ENCODE measurements around the gene NEURL1B.

The NEURL1B gene

DNA sequence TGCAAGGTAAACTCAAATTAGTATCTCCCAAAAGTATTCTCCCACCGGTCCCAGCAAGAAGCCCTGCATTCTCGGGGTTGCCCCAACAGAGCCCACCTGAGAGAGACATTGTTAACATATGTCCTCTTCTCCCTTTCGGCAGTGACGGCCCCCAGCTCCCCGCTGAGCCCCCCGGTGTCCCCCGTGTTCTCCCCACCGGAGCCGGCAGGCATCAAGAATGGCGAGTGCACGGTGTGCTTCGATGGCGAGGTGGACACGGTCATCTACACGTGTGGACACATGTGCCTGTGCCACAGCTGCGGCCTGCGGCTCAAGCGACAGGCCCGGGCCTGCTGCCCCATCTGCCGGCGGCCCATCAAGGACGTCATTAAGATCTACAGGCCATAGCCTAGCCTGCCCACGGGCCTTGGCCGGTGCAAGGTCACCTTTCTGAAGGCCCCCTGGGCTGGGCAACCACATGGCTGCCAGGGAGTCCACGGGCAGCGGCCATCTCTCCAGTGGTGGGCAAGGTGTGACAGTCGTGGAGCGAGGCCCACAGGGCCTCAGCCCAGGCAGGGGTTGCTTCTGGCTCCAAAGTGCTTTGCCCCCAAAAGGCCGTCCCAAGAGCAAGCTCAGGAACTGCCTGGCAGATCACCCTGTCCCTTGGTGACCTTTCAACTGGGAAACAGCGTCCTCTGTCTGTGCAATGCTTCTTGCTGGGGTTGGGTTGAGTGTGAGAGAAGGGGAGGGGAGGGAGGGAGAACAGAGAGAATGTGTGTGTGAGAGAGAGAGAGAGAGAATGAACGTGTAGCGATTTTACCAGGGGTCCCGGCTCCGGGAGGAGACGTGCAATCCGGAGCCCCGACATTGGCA is 45.7 kb downstream of the NEURL1B start:
- Histone ChIP-seq H3K4me3 (ENCODE audit: low read length) (no peak overlapping the region), H3K36me3 (ENCODE audit: insufficient read depth, low read depth, low read length) (no peaks in the 10 kb centered on the region), H3K27me3 (ENCODE audit: insufficient read depth, low read length) (peaks cover 25% of the 10 kb centered on the region), H3K9me3 (ENCODE audit: insufficient read depth, low read depth, low read length) (no peaks in the 10 kb centered on the region), H3K9ac (ENCODE audit: low read depth, low read length) (no peak overlapping the region; the same call in 1 of the 2 replicates), H3K4me1 (ENCODE audit: insufficient read depth, low read length) (no peaks in the 10 kb centered on the region), H3K27ac (ENCODE audit: low read length) (no peak overlapping the region)

GRCh38 chr5:172687940-172688339 is 46.9 kb downstream of the NEURL1B start:
- Histone ChIP-seq H3K27ac (ENCODE audit: low read length) (no peak overlapping the region), H3K4me1 (ENCODE audit: insufficient read depth, low read length) (no peaks in the 10 kb centered on the region), H3K27me3 (ENCODE audit: insufficient read depth, low read length) (peaks cover 20% of the 10 kb centered on the region), H3K9ac (ENCODE audit: low read depth, low read length) (no peak overlapping the region), H3K36me3 (ENCODE audit: insufficient read depth, low read depth, low read length) (no peaks in the 10 kb centered on the region), H3K4me3 (ENCODE audit: low read length) (no peak overlapping the region), H3K9me3 (ENCODE audit: insufficient read depth, low read depth, low read length) (no peaks in the 10 kb centered on the region)

GRCh38 chr5:172688349-172689217 is 47.5 kb downstream of the NEURL1B start:
- Histone ChIP-seq H3K27me3 (ENCODE audit: insufficient read depth, low read length) (peaks cover 16% of the 10 kb centered on the region), H3K4me1 (ENCODE audit: insufficient read depth, low read length) (no peaks in the 10 kb centered on the region), H3K9me3 (ENCODE audit: insufficient read depth, low read depth, low read length) (no peaks in the 10 kb centered on the region), H3K36me3 (ENCODE audit: insufficient read depth, low read depth, low read length) (no peaks in the 10 kb centered on the region), H3K9ac (ENCODE audit: low read depth, low read length) (no peak overlapping the region), H3K4me3 (ENCODE audit: low read length) (no peak overlapping the region), H3K27ac (ENCODE audit: low read length) (no peak overlapping the region)

GRCh38 chr5:172689218-172689572 is 48.1 kb downstream of the NEURL1B start:
- Histone ChIP-seq H3K36me3 (ENCODE audit: insufficient read depth, low read depth, low read length) (no peaks in the 10 kb centered on the region), H3K4me3 (ENCODE audit: low read length) (no peak overlapping the region), H3K27ac (ENCODE audit: low read length) (no peak overlapping the region), H3K4me1 (ENCODE audit: insufficient read depth, low read length) (peaks cover 1% of the 10 kb centered on the region; the same call in 1 of the 2 replicates), H3K27me3 (ENCODE audit: insufficient read depth, low read length) (peaks cover 14% of the 10 kb centered on the region), H3K9ac (ENCODE audit: low read depth, low read length) (no peak overlapping the region), H3K9me3 (ENCODE audit: insufficient read depth, low read depth, low read length) (no peaks in the 10 kb centered on the region)

DNA sequence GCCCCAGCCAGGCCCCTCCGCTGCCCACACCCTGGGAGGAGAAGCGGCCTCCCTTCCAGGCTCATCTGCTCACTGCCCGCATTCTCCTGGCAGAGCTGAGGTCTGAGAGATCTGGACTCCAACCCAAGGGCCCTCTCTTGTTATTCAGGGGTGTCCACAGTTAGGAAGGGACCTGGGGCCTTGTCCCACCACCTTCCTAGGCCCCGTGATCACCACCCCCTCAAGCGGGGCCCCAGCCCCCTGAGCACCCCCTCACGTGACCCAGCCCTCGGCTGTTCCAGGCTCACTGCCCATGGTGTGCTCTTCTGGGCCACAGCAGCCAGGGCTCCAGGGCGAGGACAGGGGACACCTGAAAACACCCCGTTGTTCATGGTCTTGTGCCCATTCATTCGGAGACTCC is 48.7 kb downstream of the NEURL1B start:
- Histone ChIP-seq H3K27ac (ENCODE audit: low read length) (no peak overlapping the region), H3K4me1 (ENCODE audit: insufficient read depth, low read length) (peaks cover 7% of the 10 kb centered on the region; the same call in 1 of the 2 replicates), H3K9ac (ENCODE audit: low read depth, low read length) (no peak overlapping the region), H3K9me3 (ENCODE audit: insufficient read depth, low read depth, low read length) (no peaks in the 10 kb centered on the region), H3K4me3 (ENCODE audit: low read length) (no peak overlapping the region), H3K27me3 (ENCODE audit: insufficient read depth, low read length) (peaks cover 8% of the 10 kb centered on the region), H3K36me3 (ENCODE audit: insufficient read depth, low read depth, low read length) (no peaks in the 10 kb centered on the region)

GRCh38 chr5:172690258-172691075 is 49.4 kb downstream of the NEURL1B start:
- Histone ChIP-seq H3K4me3 (ENCODE audit: low read length) (no peak overlapping the region), H3K4me1 (ENCODE audit: insufficient read depth, low read length) (peaks cover 12% of the 10 kb centered on the region; the same call in 1 of the 2 replicates), H3K36me3 (ENCODE audit: insufficient read depth, low read depth, low read length) (no peaks in the 10 kb centered on the region), H3K9me3 (ENCODE audit: insufficient read depth, low read depth, low read length) (no peaks in the 10 kb centered on the region), H3K9ac (ENCODE audit: low read depth, low read length) (no peak overlapping the region), H3K27me3 (ENCODE audit: insufficient read depth, low read length) (peaks cover 1% of the 10 kb centered on the region; the same call in 1 of the 2 replicates), H3K27ac (ENCODE audit: low read length) (no peak overlapping the region)

DNA sequence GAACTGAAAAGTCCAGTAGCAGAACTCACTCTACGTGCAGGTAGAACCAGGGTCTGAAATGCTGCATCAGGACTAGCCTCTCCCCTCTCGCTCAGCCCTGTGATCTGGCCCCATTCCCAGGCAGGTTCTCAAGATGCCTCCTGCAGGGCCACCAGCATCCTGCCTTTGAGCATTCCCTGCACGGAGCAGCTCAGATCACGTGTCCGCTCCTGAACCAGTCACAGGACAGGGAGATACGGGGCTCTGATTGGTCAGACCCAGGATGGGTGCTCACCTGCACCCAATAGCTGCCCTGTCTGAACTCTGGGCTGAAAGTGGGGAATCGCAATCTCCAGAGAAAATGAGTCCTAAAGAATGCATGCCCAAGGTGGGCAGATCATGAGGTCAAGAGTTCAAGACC is 50.8 kb downstream of the NEURL1B start:
- H3K4me1 ChIP-seq (ENCODE audit: insufficient read depth, low read length), result peaks cover 12% of the 10 kb centered on the region; the same call in 1 of the 2 replicates
- peaks cover 4% of the 10 kb centered on the region; the same call in 1 of the 2 replicates for H3K27me3 ChIP-seq (ENCODE audit: insufficient read depth, low read length)
- H3K9ac ChIP-seq (ENCODE audit: low read depth, low read length), result no peak overlapping the region
- no peaks in the 10 kb centered on the region for H3K9me3 ChIP-seq (ENCODE audit: insufficient read depth, low read depth, low read length)
- H3K27ac ChIP-seq (ENCODE audit: low read length), result no peak overlapping the region
- no peaks in the 10 kb centered on the region for H3K36me3 ChIP-seq (ENCODE audit: insufficient read depth, low read depth, low read length)
- no peak overlapping the region for H3K4me3 ChIP-seq (ENCODE audit: low read length)

DNA sequence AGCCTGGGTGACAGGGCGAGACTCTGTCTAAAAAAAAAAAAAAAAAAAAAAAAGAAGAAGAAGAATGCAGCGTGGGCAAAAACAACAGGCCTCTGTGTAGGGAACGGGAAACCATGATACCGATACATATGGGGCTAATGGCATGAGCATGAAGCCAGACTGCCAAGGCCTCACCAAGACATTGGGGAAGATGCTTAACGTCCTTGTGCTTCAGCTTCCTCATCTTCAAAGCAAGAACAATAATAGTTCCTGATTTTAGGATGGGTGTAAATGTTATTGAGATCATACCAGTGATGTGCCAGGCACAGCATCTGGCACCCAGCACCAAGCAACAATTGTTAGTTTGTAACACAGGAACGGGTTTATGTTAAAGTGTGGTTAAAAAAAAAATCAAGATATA is 51.4 kb downstream of the NEURL1B start:
- no peak overlapping the region for H3K4me3 ChIP-seq (ENCODE audit: low read length)
- peaks cover 9% of the 10 kb centered on the region; the same call in 1 of the 2 replicates for H3K27me3 ChIP-seq (ENCODE audit: insufficient read depth, low read length)
- H3K4me1 ChIP-seq (ENCODE audit: insufficient read depth, low read length), result peaks cover 14% of the 10 kb centered on the region; the same call in 1 of the 2 replicates
- H3K27ac ChIP-seq (ENCODE audit: low read length), result no peak overlapping the region
- no peaks in the 10 kb centered on the region for H3K36me3 ChIP-seq (ENCODE audit: insufficient read depth, low read depth, low read length)
- no peaks in the 10 kb centered on the region for H3K9me3 ChIP-seq (ENCODE audit: insufficient read depth, low read depth, low read length)
- H3K9ac ChIP-seq (ENCODE audit: low read depth, low read length), result no peak overlapping the region

GRCh38 chr5:172692981-172693380 is 51.9 kb downstream of the NEURL1B start:
- H3K27me3 ChIP-seq (ENCODE audit: insufficient read depth, low read length), result peaks cover 9% of the 10 kb centered on the region; the same call in 1 of the 2 replicates
- no peak overlapping the region for H3K4me3 ChIP-seq (ENCODE audit: low read length)
- no peaks in the 10 kb centered on the region for H3K36me3 ChIP-seq (ENCODE audit: insufficient read depth, low read depth, low read length)
- H3K9ac ChIP-seq (ENCODE audit: low read depth, low read length), result no peak overlapping the region
- H3K4me1 ChIP-seq (ENCODE audit: insufficient read depth, low read length), result peaks cover 14% of the 10 kb centered on the region; the same call in 1 of the 2 replicates
- no peak overlapping the region for H3K27ac ChIP-seq (ENCODE audit: low read length)
- no peaks in the 10 kb centered on the region for H3K9me3 ChIP-seq (ENCODE audit: insufficient read depth, low read depth, low read length)

DNA sequence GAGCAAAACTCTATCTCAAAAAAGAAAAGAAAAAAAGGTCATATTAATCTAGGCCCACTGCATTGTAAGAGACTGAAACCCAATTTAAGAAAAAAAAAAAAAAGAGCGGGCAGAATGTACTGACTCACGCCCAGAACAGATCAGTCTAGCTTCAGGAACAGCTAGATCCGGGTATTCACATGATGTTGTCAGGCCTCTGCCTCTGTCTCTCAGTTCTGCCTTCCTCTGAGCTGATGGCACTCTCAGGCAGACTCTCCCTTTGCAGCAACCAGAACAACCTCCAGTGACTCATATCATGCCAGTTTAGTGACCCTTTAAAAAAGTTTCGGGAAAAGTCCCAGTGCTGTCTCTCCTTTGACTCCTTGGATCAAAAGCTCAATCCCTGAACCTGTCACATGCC is 53.0 kb downstream of the NEURL1B start:
- H3K9ac ChIP-seq (ENCODE audit: low read depth, low read length), result no peak overlapping the region
- H3K9me3 ChIP-seq (ENCODE audit: insufficient read depth, low read depth, low read length), result no peaks in the 10 kb centered on the region
- H3K4me1 ChIP-seq (ENCODE audit: insufficient read depth, low read length), result peaks cover 14% of the 10 kb centered on the region; the same call in 1 of the 2 replicates
- no peak overlapping the region for H3K27ac ChIP-seq (ENCODE audit: low read length)
- H3K4me3 ChIP-seq (ENCODE audit: low read length), result no peak overlapping the region
- H3K27me3 ChIP-seq (ENCODE audit: insufficient read depth, low read length), result peaks cover 9% of the 10 kb centered on the region; the same call in 1 of the 2 replicates
- H3K36me3 ChIP-seq (ENCODE audit: insufficient read depth, low read depth, low read length), result no peaks in the 10 kb centered on the region

DNA sequence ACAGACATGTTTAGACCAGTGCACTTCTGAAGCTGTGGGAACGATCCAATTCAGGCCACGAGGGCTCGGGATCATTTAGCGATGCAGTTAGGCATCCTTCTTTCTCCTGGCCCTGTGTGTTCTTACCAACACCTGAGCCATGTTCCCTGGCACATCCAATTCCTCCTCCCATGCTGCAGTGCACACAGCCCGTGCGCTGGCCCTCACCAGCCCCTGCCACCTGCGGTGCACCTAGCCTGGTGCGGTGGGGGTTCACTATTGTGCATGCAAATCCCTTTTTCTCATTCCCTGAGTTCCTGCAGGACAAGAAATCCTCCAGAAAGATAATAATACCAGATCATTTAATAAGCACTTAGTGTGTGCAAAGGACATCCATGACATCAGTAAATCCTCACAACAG is 53.5 kb downstream of the NEURL1B start:
- Histone ChIP-seq H3K27me3 (ENCODE audit: insufficient read depth, low read length) (peaks cover 9% of the 10 kb centered on the region; the same call in 1 of the 2 replicates), H3K9ac (ENCODE audit: low read depth, low read length) (no peak overlapping the region), H3K4me1 (ENCODE audit: insufficient read depth, low read length) (peaks cover 14% of the 10 kb centered on the region; the same call in 1 of the 2 replicates), H3K9me3 (ENCODE audit: insufficient read depth, low read depth, low read length) (no peaks in the 10 kb centered on the region), H3K27ac (ENCODE audit: low read length) (no peak overlapping the region), H3K4me3 (ENCODE audit: low read length) (no peak overlapping the region), H3K36me3 (ENCODE audit: insufficient read depth, low read depth, low read length) (no peaks in the 10 kb centered on the region)
